Islet precursor cell (in vitro differentiated cells): ENCODE results near the gene ACER1.
"Not testable (repeated sequence)": the region's sequence is repeated elsewhere in the genome, so short reads cannot be mapped to it uniquely, and the experiment has no call there.

Experiments used
- DNase-seq: peaks from one replicate; pipeline ENCODE4 v3.0.0-alpha.2; 2018

The ACER1 gene

GRCh38 chr19:6286676-6287075 is 46.7 kb downstream of the ACER1 start:
- no peak for DNase-seq

DNA sequence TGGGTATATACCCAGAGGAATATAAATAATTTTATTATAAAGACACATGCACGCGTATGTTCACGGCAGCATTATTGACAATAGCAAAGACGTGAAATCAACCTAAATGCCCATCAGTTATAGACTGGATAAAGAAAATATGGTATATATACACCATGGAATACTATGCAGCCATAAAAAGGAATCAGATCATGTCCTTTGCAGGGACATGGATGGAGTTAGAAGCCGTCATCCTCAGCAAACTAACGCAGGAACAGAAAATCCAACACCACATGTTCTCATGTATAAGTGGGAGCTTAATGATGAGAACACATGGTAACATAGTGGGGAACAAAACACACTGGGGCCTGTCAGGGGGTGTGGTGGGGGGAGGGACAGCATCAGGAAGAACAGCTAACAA is 51.0 kb downstream of the ACER1 start:
- DNase-seq: not testable (repeated sequence)

DNA sequence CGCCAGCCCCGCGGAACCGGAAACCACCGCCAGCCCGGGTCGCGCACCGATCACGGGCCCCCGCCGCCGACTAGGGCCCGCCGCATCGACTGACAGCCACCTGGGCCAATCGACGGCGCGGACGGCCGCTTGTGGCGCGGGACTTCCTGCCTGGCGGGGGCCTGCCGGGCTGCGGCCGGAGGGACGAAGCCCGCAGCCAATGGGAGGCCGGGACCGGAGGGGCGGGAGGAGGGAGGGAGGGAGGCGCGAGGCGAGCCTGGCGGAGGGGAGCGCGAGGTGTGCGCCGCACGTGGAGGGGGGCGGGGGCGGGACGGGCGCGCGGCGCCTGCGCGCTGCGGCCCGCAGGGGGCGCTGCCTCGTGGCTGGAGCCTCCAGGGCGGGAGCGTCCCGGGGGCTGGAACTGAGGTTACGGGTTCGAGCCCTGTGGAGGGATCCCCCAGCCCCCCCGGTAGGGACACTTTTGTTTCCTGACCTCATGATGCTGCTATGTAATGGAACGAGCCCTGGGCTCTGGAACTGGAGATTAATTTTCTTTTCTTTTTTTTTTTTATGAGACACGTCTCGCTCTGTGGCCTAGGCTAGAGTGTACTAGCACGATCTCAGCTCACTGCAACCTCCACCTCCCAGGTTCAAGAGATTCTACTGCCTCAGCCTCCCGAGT is 53.4 kb downstream of the ACER1 start, which contains the start of gene MLLT1:
Gene MLLT1, minus strand, starts transcription at position 45 of the 661 bp plus-strand sequence. CDS start 191 bp downstream, outside the sequence.
- peak; percentile 98 for DNase-seq

DNA sequence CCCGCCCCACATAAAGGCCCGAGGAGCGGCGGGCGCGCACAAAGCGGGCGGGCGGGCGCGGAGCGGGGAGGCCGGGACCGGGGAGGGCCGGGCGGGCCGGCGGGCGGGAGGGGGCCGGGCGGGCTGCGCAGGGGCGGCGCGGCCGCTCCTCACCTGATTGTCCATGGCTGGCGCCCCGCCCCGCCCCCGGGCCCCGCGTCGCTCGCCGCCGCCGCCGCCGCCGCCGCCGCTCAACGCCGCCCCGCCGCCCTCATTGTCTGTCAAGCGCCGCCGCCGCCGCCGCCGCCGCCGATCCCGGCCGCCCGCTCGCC is 53.8 kb downstream of the ACER1 start:
- no peak for DNase-seq

GRCh38 chr19:6278740-6279619 is 54.4 kb downstream of the ACER1 start:
- no peak for DNase-seq

- no peak for DNase-seq
Observed at GRCh38 chr19:6278051-6278450, 55.4 kb downstream of the ACER1 start.

GRCh38 chr19:6276447-6276846 is 57.0 kb downstream of the ACER1 start:
- DNase-seq: no peak

- no peak for DNase-seq
Observed at GRCh38 chr19:6275170-6275744, 58.2 kb downstream of the ACER1 start.

- DNase-seq: no peak
Observed at GRCh38 chr19:6274756-6275155, 58.7 kb downstream of the ACER1 start.

DNA sequence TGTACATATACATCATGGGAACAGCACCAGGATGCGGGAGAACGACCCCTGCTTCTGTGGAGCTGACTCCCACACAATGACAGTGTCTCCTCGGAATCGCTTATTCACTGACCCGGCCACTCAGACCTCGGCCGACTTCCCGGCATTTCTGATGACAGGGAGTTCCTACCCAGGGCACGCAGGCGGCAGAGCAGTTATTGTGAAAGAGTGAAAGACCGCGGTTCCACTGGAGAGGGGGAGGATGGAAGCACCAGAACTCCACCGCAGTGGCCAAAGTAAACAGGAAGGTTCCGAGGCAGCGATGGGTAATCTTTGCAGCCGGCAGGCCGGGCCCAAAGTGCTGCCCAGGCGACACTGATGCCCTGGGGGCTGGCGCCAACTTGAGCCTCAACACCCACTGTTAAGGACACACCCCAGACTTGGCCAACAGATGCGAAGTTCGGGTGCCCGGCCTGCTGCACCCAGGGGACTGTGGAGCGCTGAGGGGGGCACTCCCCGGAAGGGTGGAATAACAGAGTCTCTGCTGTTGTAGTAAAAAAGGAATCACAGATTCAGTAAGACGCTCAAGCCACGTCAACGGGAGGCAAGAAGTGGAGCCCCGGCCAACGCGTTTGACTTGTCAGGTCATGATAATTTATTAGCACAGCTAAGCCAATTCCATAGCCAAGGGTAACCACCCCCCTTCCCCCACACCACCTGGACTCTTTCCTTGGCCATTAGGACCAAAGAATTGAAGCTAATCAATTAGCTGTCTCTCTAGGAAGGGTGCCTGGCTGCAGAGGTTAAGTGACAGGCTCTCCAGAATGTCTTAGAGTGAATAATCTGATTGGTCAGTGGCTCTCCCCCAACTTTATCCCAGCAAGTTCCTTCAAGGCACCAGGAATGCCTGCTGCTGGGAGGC is 59.5 kb downstream of the ACER1 start:
- DNase-seq: no peak

- no peak for DNase-seq
Observed at GRCh38 chr19:6272913-6273600, 60.4 kb downstream of the ACER1 start.

DNA sequence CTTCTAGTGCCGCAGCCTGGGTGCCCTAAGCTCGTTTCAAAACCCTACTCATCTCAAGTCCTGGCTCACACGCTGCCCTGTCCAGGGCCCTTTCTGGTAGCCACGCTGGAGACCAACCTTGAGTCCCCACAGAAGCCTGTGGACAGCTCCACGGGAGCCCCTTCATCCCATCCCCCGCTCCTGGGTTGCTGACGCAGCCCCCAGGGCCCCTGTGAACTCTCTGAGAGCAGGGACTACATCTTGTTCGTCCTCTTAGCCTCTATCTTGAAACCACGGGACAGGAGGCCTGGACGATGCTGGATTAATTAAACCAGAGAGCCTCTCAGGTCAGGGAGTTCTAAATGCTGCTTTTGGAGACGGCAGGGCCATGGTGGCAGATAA is 61.0 kb downstream of the ACER1 start:
- DNase-seq: no peak

DNA sequence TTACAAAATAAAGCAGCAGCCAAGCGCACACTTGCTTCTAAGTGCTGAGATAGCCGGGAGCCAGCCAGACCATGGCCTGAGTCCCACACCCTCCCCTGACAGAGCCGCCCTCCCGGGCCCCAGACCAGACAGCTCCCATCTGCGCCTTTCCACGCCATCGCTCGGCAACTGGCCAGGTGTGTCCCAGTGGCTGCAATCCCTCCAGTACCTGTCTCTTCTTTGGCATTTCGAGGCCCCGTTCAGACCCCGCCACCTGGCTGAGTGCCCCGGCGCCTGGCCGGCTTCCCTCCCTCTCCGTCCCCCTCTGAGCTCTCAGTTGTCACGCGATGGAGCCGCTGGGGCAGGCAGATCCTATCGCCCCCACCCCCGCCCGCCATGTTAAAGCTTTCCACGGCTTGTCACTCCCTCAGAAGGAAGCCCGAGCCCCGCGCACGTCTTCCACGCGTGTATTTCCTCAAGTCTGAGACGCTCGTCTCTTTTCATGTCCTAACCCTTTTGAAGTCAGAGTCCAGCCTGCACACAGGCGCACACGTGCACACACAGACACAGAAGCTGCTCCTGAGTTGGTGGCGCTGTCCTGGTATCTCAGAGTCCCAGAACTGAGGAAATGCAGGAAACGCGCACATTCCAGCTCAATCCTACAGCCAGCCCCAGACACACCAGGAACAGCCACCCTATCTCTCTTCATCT is 61.5 kb downstream of the ACER1 start:
- peak; percentile 63 for DNase-seq

DNA sequence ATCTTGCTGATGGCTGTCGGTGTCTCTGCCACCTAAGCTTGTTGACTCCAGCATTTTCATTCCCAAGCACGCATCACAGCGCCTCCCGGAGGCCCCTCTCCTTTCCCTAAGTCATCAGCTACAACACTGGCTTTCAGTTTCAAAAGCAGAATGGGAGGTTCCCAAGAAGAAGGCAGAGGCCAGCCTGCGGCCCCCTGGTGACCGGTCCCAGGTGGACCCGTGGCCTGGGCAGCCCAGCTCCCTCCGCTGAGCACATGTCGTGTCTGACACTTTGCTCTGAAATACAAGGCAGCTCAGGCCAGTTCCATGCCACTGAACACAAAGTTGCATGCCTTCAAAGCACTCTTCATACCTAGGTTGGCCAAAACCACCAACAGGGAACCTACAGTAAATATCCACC is 62.2 kb downstream of the ACER1 start:
- no peak for DNase-seq

- no peak for DNase-seq
Observed at GRCh38 chr19:6270822-6271221, 62.6 kb downstream of the ACER1 start.

DNA sequence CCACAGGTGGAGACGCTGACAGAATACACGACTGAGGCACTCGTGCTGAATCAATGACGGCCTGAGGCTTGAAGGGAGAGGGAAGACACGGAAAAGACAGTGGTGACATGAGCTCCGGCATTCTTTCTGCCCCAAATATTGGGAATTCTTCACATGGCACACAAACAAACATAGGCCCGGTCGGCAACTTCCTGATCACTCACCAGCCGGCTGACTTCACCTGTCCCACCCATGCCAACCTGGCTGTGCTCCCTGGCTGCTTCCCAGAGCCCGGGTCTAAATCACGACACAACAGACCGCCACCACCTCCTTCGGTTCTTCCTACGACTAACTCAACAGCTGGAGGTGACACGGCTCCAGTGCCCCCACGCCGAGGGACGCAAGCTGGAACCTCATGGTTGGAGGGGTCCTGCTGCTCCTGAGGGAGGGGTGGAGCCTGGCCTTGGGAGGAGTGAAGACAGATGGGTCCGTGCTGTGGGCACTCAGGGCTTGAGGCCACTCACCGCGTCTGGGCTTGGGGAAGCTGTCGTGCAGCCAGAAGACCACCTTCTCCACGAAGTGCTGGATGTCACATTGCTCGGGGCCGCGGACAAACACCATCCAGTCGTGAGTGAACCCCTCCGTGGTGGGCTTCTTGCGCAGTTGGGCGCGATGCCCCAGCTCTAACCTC is 63.2 kb downstream of the ACER1 start:
- DNase-seq: no peak

- no peak for DNase-seq
Observed at GRCh38 chr19:6269101-6269886, 64.1 kb downstream of the ACER1 start.

DNA sequence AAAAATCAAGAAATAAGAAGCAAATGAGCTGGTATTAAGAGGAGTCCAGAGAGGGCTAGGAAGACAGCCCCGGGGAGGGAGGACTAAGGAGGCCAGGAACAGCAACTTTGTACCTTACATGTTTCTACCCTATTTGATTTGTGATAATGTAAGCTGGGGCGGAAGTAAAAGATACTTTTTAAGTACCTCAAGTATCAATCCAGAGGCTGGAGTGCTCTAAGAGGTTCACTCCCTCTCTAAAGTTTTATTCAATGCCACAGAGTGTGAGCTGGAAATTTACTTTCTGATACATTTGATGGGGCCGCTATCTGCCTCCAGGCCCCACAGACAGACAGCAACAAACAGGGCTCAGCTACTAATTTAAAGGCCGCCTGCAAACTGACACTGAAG is 65.0 kb downstream of the ACER1 start:
- no peak for DNase-seq

DNA sequence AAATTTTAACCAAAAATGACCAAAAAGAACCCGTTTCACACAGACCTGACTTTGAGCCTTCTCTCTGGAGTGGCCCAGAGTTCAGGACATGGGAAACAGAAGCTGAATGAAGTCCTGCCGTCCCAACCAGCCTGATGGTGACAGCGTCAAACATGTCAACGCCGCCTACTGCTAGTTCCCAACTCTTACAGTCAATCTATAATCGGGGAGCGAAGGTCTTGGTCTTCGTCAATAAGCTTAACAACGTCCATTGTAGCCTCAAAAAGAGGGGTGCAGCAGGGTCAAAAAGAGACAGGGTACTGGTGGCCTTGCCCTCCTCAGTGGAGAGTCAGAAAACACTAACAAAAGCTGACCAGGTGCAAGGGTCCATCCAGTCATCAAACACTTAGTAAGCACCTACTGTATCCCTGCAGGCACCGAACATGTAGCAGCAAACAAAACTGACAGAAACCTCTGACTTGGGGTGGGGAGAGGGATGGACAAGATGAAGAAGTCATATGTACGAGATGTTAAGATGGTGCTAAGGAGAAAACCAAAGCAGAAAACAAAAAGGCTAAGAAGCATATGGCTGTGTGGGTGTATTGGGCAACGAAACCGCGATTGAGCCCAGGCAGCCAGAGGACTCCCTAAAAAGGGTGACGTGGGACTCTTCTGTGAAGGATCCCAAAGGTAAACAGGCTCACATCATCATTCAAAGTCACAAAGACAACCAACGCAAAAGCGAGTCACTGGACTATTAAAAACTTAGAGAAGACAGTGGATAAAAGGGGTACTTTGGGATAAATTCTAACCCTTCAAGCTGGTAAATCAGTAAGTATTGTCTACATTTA is 65.6 kb downstream of the ACER1 start:
- DNase-seq: no peak
